H1 (cell line): ENCODE data around the gene HINT3. TPM values are rescaled to one million over a fixed set of nuclear protein-coding genes. Genes with fewer than 3 reads are reported as not detected.

ENCODE experiments used
- CTCF ChIA-PET: fragments of 300-600 bp; sonication (Branson Sonifier 250); formaldehyde crosslinking; loops from one replicate; lab custom pipeline; 2021; ENCODE audit not compliant: partially characterized antibody; lab: Charles Lee
- POLR2A ChIA-PET: fragments of 300-600 bp; sonication (Branson Sonifier 250); formaldehyde crosslinking; loops from one replicate; lab custom pipeline; 2021; ENCODE audit warnings: inconsistent platforms; ENCODE audit not compliant: partially characterized antibody; lab: Charles Lee
- DNase-seq, 2 experiments: peaks; one replicate each; pipeline versions ENCODE4 v3.0.0 to v3.0.0-alpha.2; 2010 to 2022; ENCODE audit warnings: low spot score in 2 of 2, low read depth in 1 of 2, mixed read lengths in 1 of 2
- FAIRE-seq: peaks from 2 replicates; lab custom pipeline; 2011; peaks lifted over from hg19 to GRCh38; lab: Jason Lieb, UNC
- H2AFZ ChIP-seq: 2 replicates; pipeline ENCODE4 v1.8.1; 2012; ENCODE audit warnings: low read length, inconsistent platforms
- H2AK5ac ChIP-seq: 2 replicates; pipeline ENCODE4 v1.6.1; 2013; ENCODE audit warnings: low read depth, low read length
- H2BK120ac ChIP-seq: replicated peaks from 2 replicates; pipeline ENCODE3; 2013; ENCODE audit warnings: low read depth, low read length, inconsistent platforms
- H2BK12ac ChIP-seq: 2 replicates; pipeline ENCODE4 v1.6.1; 2013; ENCODE audit warnings: low read depth, low read length
- H2BK15ac ChIP-seq: 2 replicates; pipeline ENCODE4 v1.6.1; 2013; ENCODE audit warnings: low read length
- H2BK20ac ChIP-seq: 2 replicates; pipeline ENCODE4 v1.6.1; 2013; ENCODE audit warnings: low read length
- H2BK5ac ChIP-seq: 2 replicates; pipeline ENCODE4 v1.6.1; 2013; ENCODE audit warnings: low read depth, low read length
- H3K14ac ChIP-seq: 2 replicates; pipeline ENCODE4 v1.6.1; 2013; ENCODE audit warnings: inconsistent platforms; ENCODE audit not compliant: insufficient read length
- H3K18ac ChIP-seq: 2 replicates; pipeline ENCODE4 v1.6.1; 2013; ENCODE audit warnings: low read length; ENCODE audit errors: extremely low read depth
- H3K23ac ChIP-seq: 2 replicates; pipeline ENCODE4 v1.6.1; 2013; ENCODE audit warnings: inconsistent platforms; ENCODE audit not compliant: insufficient read length
- H3K23me2 ChIP-seq: 2 replicates; pipeline ENCODE4 v1.6.1; 2013; ENCODE audit warnings: low read depth, low read length
- H3K27ac ChIP-seq: 2 replicates; pipeline ENCODE4 v1.6.1; 2011; ENCODE audit warnings: low read depth, low read length, inconsistent platforms
- H3K27me3 ChIP-seq, 4 experiments: replicated peaks in 1 of 4; 1 replicate in 1 of 4; 2 replicates in 3 of 4; pipeline versions ENCODE4 v1.6.1 to v1.8.1; 2011 to 2013; ENCODE audit warnings: low read length in 3 of 4, mild to moderate bottlenecking in 3 of 4, inconsistent platforms in 2 of 4, mixed read lengths in 2 of 4, moderate library complexity in 1 of 4; ENCODE audit not compliant: control insufficient read depth in 3 of 4, insufficient read depth in 3 of 4; ENCODE audit errors: extremely low read depth in 1 of 4
- H3K36me3 ChIP-seq, 4 experiments: 2 replicates each; pipeline versions ENCODE4 v1.6.1 to v1.8.1; 2011 to 2013; ENCODE audit warnings: mild to moderate bottlenecking in 4 of 4, low read length in 3 of 4, moderate library complexity in 2 of 4, control low read depth in 1 of 4, inconsistent platforms in 1 of 4; ENCODE audit not compliant: insufficient read depth in 4 of 4, control insufficient read depth in 2 of 4
- H3K4ac ChIP-seq: replicated peaks from 2 replicates; pipeline ENCODE3; 2013; ENCODE audit warnings: low read length, low read depth, mixed read lengths, inconsistent platforms; ENCODE audit not compliant: insufficient read length
- H3K4me1 ChIP-seq, 4 experiments: replicated peaks in 1 of 4; 1 replicate in 1 of 4; 2 replicates in 3 of 4; pipeline versions ENCODE4 v1.6.1 to v1.8.1; 2011 to 2013; ENCODE audit warnings: low read length in 3 of 4, inconsistent platforms in 2 of 4, mixed read lengths in 1 of 4; ENCODE audit not compliant: insufficient read depth in 4 of 4, control insufficient read depth in 3 of 4
- H3K4me2 ChIP-seq, 2 experiments: 2 replicates each; pipeline versions ENCODE4 v1.6.1 to v1.8.1; 2011 to 2013; ENCODE audit warnings: low read depth in 2 of 2, low read length in 2 of 2, control low read depth in 1 of 2, inconsistent platforms in 1 of 2, mild to moderate bottlenecking in 1 of 2; ENCODE audit not compliant: insufficient read depth in 1 of 2
- H3K4me3 ChIP-seq, 4 experiments: fragments of 200-600, 300-600 bp in 1 of 4; sonication (generic), shearing (Covaris generic), sonication (Bioruptor Twin) in 1 of 4; 2 replicates each; pipeline versions ENCODE4 v1.5.1 to v1.8.1; 2011 to 2016; ENCODE audit warnings: low read length in 4 of 4, low read depth in 3 of 4, control low read depth in 2 of 4, inconsistent platforms in 2 of 4, mild to moderate bottlenecking in 2 of 4, mixed read lengths in 1 of 4, moderate library complexity in 1 of 4; ENCODE audit not compliant: insufficient read depth in 2 of 4; ENCODE audit errors: extremely low read depth in 1 of 4
- H3K56ac ChIP-seq: replicated peaks from 2 replicates; pipeline ENCODE3; 2013; ENCODE audit warnings: low read depth, mild to moderate bottlenecking, mixed read lengths, low read length, inconsistent platforms; ENCODE audit not compliant: insufficient read length
- H3K79me1 ChIP-seq: 2 replicates; pipeline ENCODE4 v1.6.1; 2013; ENCODE audit warnings: low read depth, low read length, control low read depth
- H3K79me2 ChIP-seq, 2 experiments: 2 replicates each; pipeline versions ENCODE4 v1.6.1 to v1.8.1; 2012 to 2013; ENCODE audit warnings: low read length in 2 of 2, mild to moderate bottlenecking in 2 of 2, inconsistent platforms in 1 of 2; ENCODE audit not compliant: insufficient read depth in 2 of 2, control insufficient read depth in 1 of 2
- H3K9ac ChIP-seq, 4 experiments: replicated peaks in 1 of 4; 1 replicate in 1 of 4; 2 replicates in 3 of 4; pipeline versions ENCODE4 v1.6.1 to v1.8.1; 2011 to 2013; ENCODE audit warnings: low read depth in 3 of 4, low read length in 3 of 4, control low read depth in 2 of 4, mild to moderate bottlenecking in 2 of 4, moderate library complexity in 2 of 4, inconsistent platforms in 1 of 4; ENCODE audit errors: extremely low read depth in 1 of 4
- H3K9me3 ChIP-seq, 2 experiments: 2 replicates each; pipeline versions ENCODE4 v1.6.1 to v1.8.1; 2012 to 2013; ENCODE audit warnings: mild to moderate bottlenecking in 2 of 2, moderate library complexity in 2 of 2, control low read depth in 1 of 2, inconsistent platforms in 1 of 2, low read depth in 1 of 2, low read length in 1 of 2, mixed read lengths in 1 of 2; ENCODE audit not compliant: insufficient read depth in 2 of 2
- H4K20me1 ChIP-seq, 2 experiments: replicated peaks in 1 of 2; 2 replicates each; pipeline versions ENCODE3 to v1.8.1; 2011 to 2013; ENCODE audit warnings: inconsistent platforms in 2 of 2, low read length in 2 of 2, mild to moderate bottlenecking in 1 of 2; ENCODE audit not compliant: insufficient read depth in 2 of 2, control insufficient read depth in 1 of 2
- H4K5ac ChIP-seq: 2 replicates; pipeline ENCODE4 v1.6.1; 2013; ENCODE audit warnings: low read length, low read depth, mixed read lengths, inconsistent platforms; ENCODE audit not compliant: insufficient read length
- H4K8ac ChIP-seq: 2 replicates; pipeline ENCODE4 v1.8.0; 2013; ENCODE audit warnings: mild to moderate bottlenecking, moderate library complexity, low read length, inconsistent platforms; ENCODE audit not compliant: insufficient read depth; ENCODE audit errors: extremely low read depth
- H4K91ac ChIP-seq: replicated peaks from 2 replicates; pipeline ENCODE3; 2013; ENCODE audit warnings: low read length, mixed read lengths, inconsistent platforms; ENCODE audit not compliant: insufficient read length
- CREB1 ChIP-seq: IDR thresholded peaks from 2 replicates; pipeline ENCODE4 v1.6.1; 2012; ENCODE audit warnings: inconsistent platforms
- EGR1 ChIP-seq: IDR thresholded peaks from 2 replicates; pipeline ENCODE4 v1.6.1; 2011; ENCODE audit warnings: low read depth, low read length, borderline replicate concordance
- RFX5 ChIP-seq: IDR thresholded peaks from 2 replicates; pipeline ENCODE4 v1.6.1; 2011; ENCODE audit warnings: low read depth, low read length, improper control_type of control experiment, borderline replicate concordance
- SP1 ChIP-seq: IDR thresholded peaks from 2 replicates; pipeline ENCODE4 v1.6.1; 2011; ENCODE audit warnings: low read depth, low read length
- TCF12 ChIP-seq: IDR thresholded peaks from 2 replicates; pipeline ENCODE4 v1.6.1; 2011; ENCODE audit warnings: low read depth, mild to moderate bottlenecking, low read length
- WGBS, 2 experiments: shearing (Covaris generic) in 1 of 2; methylation state at CpG; one replicate each; pipeline versions ENCODE4 v1.1.6 to v1.1.7; 2013 to 2015; ENCODE audit warnings: low lambda C conversion rate in 2 of 2, mixed read lengths in 2 of 2, inconsistent platforms in 1 of 2, low coverage in 1 of 2, missing lambda C conversion rate in 1 of 2; ENCODE audit not compliant: insufficient replicate concordance in 2 of 2, insufficient coverage in 1 of 2, insufficient read length in 1 of 2; ENCODE audit errors: extremely low coverage in 1 of 2, missing lambda C conversion rate in 1 of 2; 5-methylcytosine and 5-hydroxymethylcytosine counted together
- polyA plus RNA-seq, 7 experiments: library from polyadenylated mRNA; depleted of rRNA in 3 of 7; stranded (reverse) in 5 of 7; unstranded in 2 of 7; fragments of >200 nt in 5 of 7; fragments of 200-250 nt in 2 of 7; gene quantifications; 1 replicate in 5 of 7; 2 replicates in 1 of 7; 4 replicates in 1 of 7; pipeline versions ENCODE4 v1.2.1 to v1.2.3, GENCODE V29; 2011 to 2013; ENCODE audit warnings: missing spikeins in 2 of 7, mixed read lengths in 2 of 7
- total RNA-seq: library from RNA; stranded (reverse); fragmentation: NEBNext Ultra II Directional; extraction: Animal tissue kit (Norgen Biotek cat#: 25700); gene quantifications from 2 replicates; pipeline ENCODE4 v1.2.1, GENCODE V29; 2021

Gene HINT3
- total and polyA plus RNA-seq, 2 of the 8 experiments (the other 6 are each of a cell fraction or from before 2014, with no cell fraction given): 1.2 to 7.8 TPM

GRCh38 chr6:125930765-125931418 lies 25.7 kb upstream of the HINT3 start:
- H4K91ac ChIP-seq: no peak overlapping the region
- H3K23me2 ChIP-seq: no peaks in the 10 kb centered on the region
- H2BK15ac ChIP-seq: no peak overlapping the region
- no peak overlapping the region for H3K14ac ChIP-seq
- no peak overlapping the region for H3K18ac ChIP-seq
- WGBS, 2 experiments: 86% methylated on average over 3 of the region's 3 CpGs; no CpG with 5 or more reads in 1 of the 2 experiments
- DNase-seq: no peak
- no peak overlapping the region for H3K27ac ChIP-seq
- H3K4me1 ChIP-seq: no peaks in the 10 kb centered on the region
- H3K56ac ChIP-seq: no peak overlapping the region
- H3K27me3 ChIP-seq: no peaks in the 10 kb centered on the region
- no peaks in the 10 kb centered on the region for H3K79me2 ChIP-seq
- no peaks in the 10 kb centered on the region for H4K20me1 ChIP-seq
- FAIRE-seq: no peak
- no peak overlapping the region for H4K8ac ChIP-seq
- H3K9ac ChIP-seq: peak overlapping the region in 1 of 4 experiments; percentile 43; a peak in 1 of 7 replicates
- no peak overlapping the region for H3K4me3 ChIP-seq
- H3K23ac ChIP-seq: no peak overlapping the region
- H3K4me2 ChIP-seq: no peak overlapping the region
- no peak overlapping the region for H2AK5ac ChIP-seq
- H3K9me3 ChIP-seq: no peaks in the 10 kb centered on the region
- H2BK12ac ChIP-seq: no peak overlapping the region
- no peak for TF ChIP-seq EGR1
- TF ChIP-seq CREB1: no peak
- no peak for TF ChIP-seq SP1
- no peak for TF ChIP-seq TCF12
- TF ChIP-seq RFX5: no peak
- H3K4ac ChIP-seq: no peak overlapping the region
- no peak overlapping the region for H4K5ac ChIP-seq
- no peak overlapping the region for H2AFZ ChIP-seq
- no peak overlapping the region for H2BK20ac ChIP-seq
- no peaks in the 10 kb centered on the region for H3K36me3 ChIP-seq
- H2BK5ac ChIP-seq: no peak overlapping the region
- no peak overlapping the region for H2BK120ac ChIP-seq
- CTCF ChIA-PET: interaction anchor here (1.6 to 1.8 kb wide), 2 partner anchors 24 to 43 kb away, joined by 3 to 4 read pairs; no protein-coding TSS in a partner anchor
- H3K79me1 ChIP-seq: no peaks in the 10 kb centered on the region
- POLR2A ChIA-PET: no interaction called here
